Measurements from ENCODE around the gene BHLHE23. TPM values are rescaled to one million over a fixed set of nuclear protein-coding genes. Genes with fewer than 3 reads are reported as not detected.

BHLHE23 gene
- polyA plus RNA-seq, 1 of the 3 experiments (the other 2 are of a cell fraction), result not detected

DNA sequence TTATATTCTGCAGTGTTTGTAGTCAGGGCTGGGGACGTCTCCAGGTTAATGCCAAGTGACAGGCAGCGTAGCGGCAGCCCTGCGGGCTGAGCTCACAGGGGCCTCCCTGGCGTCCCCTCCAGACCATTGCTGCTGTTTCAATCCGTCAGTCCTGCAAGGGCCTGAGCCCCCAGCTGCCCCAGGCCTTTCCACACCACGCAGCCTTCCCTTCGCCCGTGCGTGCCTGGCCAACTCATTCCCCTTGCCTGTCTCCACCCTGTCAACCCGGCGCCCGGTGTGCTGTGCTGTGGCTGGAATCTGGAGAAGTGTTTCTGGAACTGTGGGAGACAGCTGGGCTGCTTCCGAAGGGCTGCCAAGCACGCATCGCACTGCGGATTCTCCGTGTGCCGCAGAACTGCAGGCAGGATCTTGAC is 11.9 kb downstream of the BHLHE23 start:
- H3K9ac ChIP-seq, result no peak overlapping the region
- no peak for TF ChIP-seq SMC3 (IDR thresholded peaks at IDR 0.05; ENCODE audit: low read depth, low read length)
- TF ChIP-seq NRF1 (IDR thresholded peaks at IDR 0.05; ENCODE audit: low read depth, low read length), result no peak
- TF ChIP-seq TEAD4 (IDR thresholded peaks at IDR 0.05; ENCODE audit: borderline replicate concordance, insufficient read depth), result no peak
- no peak for TF ChIP-seq GABPA (IDR thresholded peaks at IDR 0.05; ENCODE audit: low read depth)
- TF ChIP-seq SIN3A (IDR thresholded peaks at IDR 0.05; ENCODE audit: borderline replicate concordance, low read depth, low read length), result no peak
- TF ChIP-seq, protein P1, sequence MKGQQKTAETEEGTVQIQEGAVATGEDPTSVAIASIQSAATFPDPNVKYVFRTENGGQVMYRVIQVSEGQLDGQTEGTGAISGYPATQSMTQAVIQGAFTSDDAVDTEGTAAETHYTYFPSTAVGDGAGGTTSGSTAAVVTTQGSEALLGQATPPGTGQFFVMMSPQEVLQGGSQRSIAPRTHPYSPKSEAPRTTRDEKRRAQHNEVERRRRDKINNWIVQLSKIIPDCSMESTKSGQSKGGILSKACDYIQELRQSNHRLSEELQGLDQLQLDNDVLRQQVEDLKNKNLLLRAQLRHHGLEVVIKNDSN (IDR thresholded peaks at IDR 0.05; ENCODE audit: borderline replicate concordance, low read depth), result no peak
- TF ChIP-seq GATA2 (CRISPR knock-in tag; IDR thresholded peaks at IDR 0.05), result no peak
- TF ChIP-seq, protein P2, sequence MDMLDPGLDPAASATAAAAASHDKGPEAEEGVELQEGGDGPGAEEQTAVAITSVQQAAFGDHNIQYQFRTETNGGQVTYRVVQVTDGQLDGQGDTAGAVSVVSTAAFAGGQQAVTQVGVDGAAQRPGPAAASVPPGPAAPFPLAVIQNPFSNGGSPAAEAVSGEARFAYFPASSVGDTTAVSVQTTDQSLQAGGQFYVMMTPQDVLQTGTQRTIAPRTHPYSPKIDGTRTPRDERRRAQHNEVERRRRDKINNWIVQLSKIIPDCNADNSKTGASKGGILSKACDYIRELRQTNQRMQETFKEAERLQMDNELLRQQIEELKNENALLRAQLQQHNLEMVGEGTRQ (IDR thresholded peaks at IDR 0.05; ENCODE audit: borderline replicate concordance, low read depth, low read length), result no peak
- TF ChIP-seq TAF1 (IDR thresholded peaks at IDR 0.05; ENCODE audit: borderline replicate concordance, low read depth, low read length), result no peak
- TF ChIP-seq FOSL2 (IDR thresholded peaks at IDR 0.05; ENCODE audit: borderline replicate concordance, low read depth), result no peak
- TF ChIP-seq, protein P3, sequence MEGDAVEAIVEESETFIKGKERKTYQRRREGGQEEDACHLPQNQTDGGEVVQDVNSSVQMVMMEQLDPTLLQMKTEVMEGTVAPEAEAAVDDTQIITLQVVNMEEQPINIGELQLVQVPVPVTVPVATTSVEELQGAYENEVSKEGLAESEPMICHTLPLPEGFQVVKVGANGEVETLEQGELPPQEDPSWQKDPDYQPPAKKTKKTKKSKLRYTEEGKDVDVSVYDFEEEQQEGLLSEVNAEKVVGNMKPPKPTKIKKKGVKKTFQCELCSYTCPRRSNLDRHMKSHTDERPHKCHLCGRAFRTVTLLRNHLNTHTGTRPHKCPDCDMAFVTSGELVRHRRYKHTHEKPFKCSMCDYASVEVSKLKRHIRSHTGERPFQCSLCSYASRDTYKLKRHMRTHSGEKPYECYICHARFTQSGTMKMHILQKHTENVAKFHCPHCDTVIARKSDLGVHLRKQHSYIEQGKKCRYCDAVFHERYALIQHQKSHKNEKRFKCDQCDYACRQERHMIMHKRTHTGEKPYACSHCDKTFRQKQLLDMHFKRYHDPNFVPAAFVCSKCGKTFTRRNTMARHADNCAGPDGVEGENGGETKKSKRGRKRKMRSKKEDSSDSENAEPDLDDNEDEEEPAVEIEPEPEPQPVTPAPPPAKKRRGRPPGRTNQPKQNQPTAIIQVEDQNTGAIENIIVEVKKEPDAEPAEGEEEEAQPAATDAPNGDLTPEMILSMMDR (IDR thresholded peaks at IDR 0.05), result no peak
- no peak for TF ChIP-seq EZH2phosphoT487 (IDR thresholded peaks at IDR 0.05; ENCODE audit: borderline replicate concordance, low read depth)
- TF ChIP-seq FOXM1 (IDR thresholded peaks at IDR 0.05; ENCODE audit: low read depth), result no peak
- no peak for TF ChIP-seq MXI1 (IDR thresholded peaks at IDR 0.05; ENCODE audit: low read depth, low read length)
- TF ChIP-seq CHD2 (IDR thresholded peaks at IDR 0.05; ENCODE audit: low read length, partially characterized antibody), result no peak
- no peak for TF ChIP-seq TCF12 (IDR thresholded peaks at IDR 0.05)
- TF ChIP-seq RAD21 (IDR thresholded peaks at IDR 0.05; ENCODE audit: low read length), result no peak
- H4K20me1 ChIP-seq (ENCODE audit: insufficient read depth), result no peaks in the 10 kb centered on the region
- H3K9me2 ChIP-seq, result no peaks in the 10 kb centered on the region
- peaks cover 80% of the 10 kb centered on the region for H3K27me3 ChIP-seq (ENCODE audit: insufficient read depth)
- H2AFZ ChIP-seq (ENCODE audit: low read depth), result no peak overlapping the region
- no peaks in the 10 kb centered on the region for H3K79me2 ChIP-seq (ENCODE audit: insufficient read depth)
- no peaks in the 10 kb centered on the region for H3F3A ChIP-seq (replicated peaks; ENCODE audit: insufficient read depth)
- no peak for DNase-seq
- CTCF ChIA-PET, result interaction anchor here (1.2 to 5.0 kb wide), 2 partner anchors 9 to 14 kb away, joined by 3 to 30 read pairs; no protein-coding TSS in a partner anchor
- no peak overlapping the region for H3K4me2 ChIP-seq
- H3K9me3 ChIP-seq, result no peaks in the 10 kb centered on the region
- H3K36me3 ChIP-seq (replicated peaks in 1 of 2; ENCODE audit: control insufficient read depth in 1 of 2, insufficient read depth in 2 of 2, low read length in 1 of 2), result no peaks in the 10 kb centered on the region
- no peak overlapping the region for H3K27ac ChIP-seq (ENCODE audit: low read depth in 2 of 2, low read length in 1 of 2)
- WGBS (ENCODE audit: low lambda C conversion rate), result 66% methylated on average over 19 of the region's 19 CpGs
- no peak overlapping the region for H3K4me3 ChIP-seq (ENCODE audit: low read depth in 2 of 2, low read length in 1 of 2)
- no peaks in the 10 kb centered on the region for H3K4me1 ChIP-seq (ENCODE audit: control insufficient read depth in 1 of 2, insufficient read depth in 2 of 2, low read depth in 1 of 2, low read length in 1 of 2)
- POLR2A ChIA-PET, result no interaction called here

Measured in SK-N-SH (cell line).